NOMO-1 treated with dmso at 0.1 percent for 144 hours (cell line): ENCODE measurements around the gene CHST12.
A peak's percentile ranks its signal among the peaks of the same experiment; 100 is the strongest.
"Not testable (repeated sequence)": the region's sequence is repeated elsewhere in the genome, so short reads cannot be mapped to it uniquely, and the experiment has no call there.

Experiments used
- DNase-seq: peaks from one replicate; lab custom pipeline; 2025; ENCODE audit not compliant: unreplicated experiment; lab: John Stamatoyannopoulos, UW

CHST12 gene

GRCh38 chr7:2403718-2404648 lies 572 bp downstream of the CHST12 start:
- DNase-seq: no peak

DNA sequence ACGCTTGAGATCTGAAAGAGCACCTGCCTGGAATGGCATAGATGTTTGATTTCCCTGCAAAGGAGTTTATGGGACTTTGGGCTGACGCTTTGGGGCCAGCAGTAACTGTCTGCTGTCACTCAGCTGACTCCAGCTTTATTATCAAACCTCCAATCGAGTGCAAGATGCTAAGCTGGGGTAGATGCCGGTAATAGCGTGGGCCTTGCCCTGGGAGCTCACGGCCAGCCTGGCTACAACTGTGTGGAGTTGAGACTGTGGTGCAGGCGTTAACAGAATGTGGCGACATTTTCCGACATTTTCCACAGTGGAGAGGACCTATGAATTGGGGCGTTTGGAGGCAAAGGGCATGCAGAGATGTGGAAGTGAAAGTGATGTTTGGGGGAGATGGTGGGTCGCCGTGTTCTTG lies 1.3 kb downstream of the CHST12 start:
- DNase-seq: no peak

- no peak for DNase-seq
Observed at GRCh38 chr7:2405201-2405600, 1.8 kb downstream of the CHST12 start.

DNA sequence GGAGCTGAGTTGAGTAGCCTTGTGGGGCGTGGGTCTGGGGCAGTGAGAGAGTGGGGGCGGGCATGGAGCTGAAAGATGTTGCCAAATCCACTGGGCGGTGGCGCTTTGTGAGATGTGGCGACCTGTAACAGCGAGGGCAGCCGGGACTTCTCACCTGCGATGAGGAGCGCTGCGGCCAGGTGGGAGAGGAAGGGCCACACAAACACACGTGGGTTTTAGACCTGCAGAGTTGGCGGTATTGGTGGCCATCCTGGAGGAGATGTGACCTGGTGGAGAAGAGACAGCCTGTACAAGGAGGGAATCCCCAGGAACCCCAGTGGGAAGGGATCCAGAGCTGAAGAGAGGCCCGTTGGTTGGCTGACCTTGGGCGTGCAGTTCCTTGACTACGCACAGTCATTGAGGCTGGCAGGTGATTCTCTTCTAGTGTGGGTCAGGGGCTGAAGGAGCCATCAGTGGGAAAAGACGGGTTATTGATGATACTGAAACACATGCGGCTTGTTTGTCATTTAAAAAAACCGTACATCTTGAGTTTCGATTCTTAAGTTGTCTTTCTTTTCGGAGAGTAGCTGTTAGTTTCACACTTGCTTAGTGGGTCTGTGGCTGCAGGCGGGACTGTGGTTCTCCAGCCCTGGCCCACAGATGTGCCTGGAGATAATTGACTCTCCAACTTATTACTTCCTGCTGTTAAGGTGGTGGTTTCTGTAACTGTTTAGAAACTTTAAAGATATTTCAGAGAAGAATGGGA lies 2.4 kb downstream of the CHST12 start:
- DNase-seq: peak; percentile 60

GRCh38 chr7:2409745-2410414 lies 6.5 kb downstream of the CHST12 start:
- no peak for DNase-seq

DNA sequence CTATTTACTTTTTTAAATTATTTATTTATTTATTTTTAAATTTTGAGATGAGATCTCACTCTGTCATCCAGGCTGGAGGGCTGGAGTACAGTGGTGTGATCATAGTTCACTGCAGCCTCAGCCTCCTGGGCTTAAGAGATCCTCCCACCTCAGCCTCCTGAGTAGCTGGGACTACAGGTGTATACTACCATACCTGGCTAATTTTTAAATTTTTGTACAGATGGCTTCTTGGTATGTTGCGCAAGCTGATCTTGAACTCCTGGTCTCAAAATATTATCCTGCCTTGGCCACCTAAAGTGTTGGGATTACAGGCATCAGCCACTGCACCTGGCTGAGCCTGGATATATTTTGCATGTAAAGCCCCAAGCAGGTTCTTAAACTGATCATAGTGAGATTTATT lies 7.6 kb downstream of the CHST12 start:
- no peak for DNase-seq

- DNase-seq: no peak
Observed at GRCh38 chr7:2411815-2412586, 8.6 kb downstream of the CHST12 start.

DNA sequence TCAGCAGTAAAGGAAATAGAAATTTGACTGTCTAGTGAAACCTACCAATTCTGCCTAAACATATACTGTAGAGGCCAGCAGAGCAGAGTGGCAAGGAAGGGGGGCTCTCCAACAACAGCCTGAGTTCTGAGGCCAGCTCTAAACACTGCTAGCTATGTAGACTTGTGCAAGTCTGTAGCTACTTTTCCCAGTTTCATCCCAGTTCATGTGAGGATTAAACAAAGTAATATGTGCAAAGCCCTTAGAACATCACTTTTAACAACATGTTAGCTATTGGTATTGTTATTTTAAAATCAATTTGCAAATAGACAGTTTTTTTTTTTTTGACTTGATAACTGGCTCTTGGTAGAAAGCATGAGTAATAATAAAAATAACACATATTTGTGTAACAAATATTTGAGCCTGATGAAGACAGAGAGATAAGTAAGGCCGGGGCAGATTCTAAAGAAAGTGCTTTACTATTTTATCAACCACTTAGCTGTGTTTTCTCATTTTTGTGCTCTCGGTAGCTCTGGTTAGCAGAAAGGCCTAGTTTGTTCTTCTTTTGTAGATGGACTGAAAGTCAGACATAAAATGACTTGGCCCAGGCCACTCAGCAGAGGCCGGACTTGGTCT lies 9.3 kb downstream of the CHST12 start:
- DNase-seq: no peak

DNA sequence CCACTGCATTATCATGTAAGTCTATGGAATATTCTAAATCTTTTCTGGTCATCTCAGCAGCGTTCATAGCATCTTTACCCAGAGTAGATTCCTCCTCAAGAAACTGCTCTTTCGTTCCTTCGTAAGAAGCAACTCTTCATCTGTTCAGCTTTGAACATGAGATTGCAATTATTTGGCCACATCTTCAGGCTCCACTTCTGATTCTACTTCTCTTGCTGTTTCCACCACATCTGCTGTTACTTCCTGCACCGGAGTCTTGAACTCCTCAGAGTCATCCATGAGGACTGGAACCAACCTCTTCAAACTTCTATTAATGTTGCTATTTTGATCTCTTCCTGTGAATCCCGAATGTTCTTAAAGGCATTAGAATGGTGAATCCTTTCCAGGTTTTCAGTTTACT lies 12.7 kb downstream of the CHST12 start:
- no peak for DNase-seq

DNA sequence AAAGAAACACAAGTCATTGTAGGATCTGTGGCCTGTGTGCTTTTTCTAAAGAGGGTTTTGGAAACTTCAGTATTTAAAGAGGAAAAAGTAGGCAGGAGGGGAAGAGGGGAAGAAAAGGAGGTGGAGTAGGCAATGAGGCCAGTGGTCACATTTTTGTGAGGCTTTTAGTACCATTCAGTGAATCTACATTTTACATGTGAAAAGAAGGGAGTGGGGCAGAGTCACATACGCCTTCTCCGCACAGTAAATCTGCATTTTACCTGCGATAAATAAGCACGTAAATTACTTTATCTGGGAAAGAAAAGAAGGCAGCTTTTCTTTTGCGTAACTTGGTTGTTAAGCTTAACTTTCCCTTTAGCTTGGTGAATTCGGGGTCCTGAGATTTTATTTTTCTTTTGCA lies 13.2 kb downstream of the CHST12 start:
- no peak for DNase-seq

- not testable (repeated sequence) for DNase-seq
Observed at GRCh38 chr7:2417178-2417577, 13.8 kb downstream of the CHST12 start.

- DNase-seq: no peak
Observed at GRCh38 chr7:2417981-2418481, 14.6 kb downstream of the CHST12 start.

- no peak for DNase-seq
Observed at GRCh38 chr7:2420216-2420933, 17.0 kb downstream of the CHST12 start.

DNA sequence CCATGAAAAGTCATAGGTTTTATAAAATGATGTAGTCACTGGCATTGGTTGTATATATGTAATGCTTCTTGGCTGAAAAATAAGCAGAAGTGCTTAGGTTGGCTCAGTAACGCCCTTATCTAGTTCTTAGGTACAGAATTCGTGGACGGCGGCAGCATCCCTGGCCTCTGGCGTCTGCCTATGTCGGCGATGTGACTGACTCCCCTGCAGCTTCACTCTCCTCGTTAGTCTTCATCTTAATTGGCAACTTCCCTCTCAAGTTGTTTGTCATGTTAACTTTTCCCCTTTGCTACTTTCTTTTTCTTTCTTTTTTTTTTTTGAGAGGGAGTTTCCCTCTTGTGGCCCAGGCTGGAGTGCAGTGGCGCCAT lies 18.5 kb downstream of the CHST12 start:
- no peak for DNase-seq

GRCh38 chr7:2425749-2426148 lies 22.3 kb downstream of the CHST12 start:
- no peak for DNase-seq

- DNase-seq: no peak
Observed at GRCh38 chr7:2431260-2431867, 28.0 kb downstream of the CHST12 start.

- no peak for DNase-seq
Observed at GRCh38 chr7:2432910-2433712, 29.7 kb downstream of the CHST12 start.
